ENCODE data around the gene ZP3. TPM values are rescaled to one million over a fixed set of nuclear protein-coding genes. Genes with fewer than 3 reads are reported as not detected.
"Not testable (repeated sequence)": the region's sequence is repeated elsewhere in the genome, so short reads cannot be mapped to it uniquely, and the experiment has no call there.

Gene ZP3
- total and polyA plus RNA-seq, 10 donors = 1.3 to 7.5 (median 3.5) TPM

DNA sequence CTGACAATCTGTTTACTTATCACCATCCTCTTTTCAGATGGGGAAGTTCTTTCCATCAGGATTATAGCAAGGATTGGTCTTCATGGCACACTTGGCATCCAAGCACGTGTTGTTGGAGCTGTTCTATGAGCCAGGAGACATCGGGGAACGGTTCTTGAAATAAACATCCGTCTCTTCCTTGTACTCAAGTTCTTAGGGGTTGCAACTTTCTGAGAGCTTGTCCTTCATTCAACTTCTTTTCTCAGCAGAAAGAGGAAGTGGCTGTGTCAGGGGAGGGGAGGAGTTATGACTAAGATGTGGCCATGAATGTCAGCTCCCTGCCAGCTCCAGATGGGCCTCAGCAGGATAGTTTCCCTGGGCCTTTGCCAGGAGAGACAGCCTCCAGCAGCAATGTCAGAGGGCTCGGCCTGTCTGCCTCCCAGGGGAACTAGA, 20.8 kb downstream of the ZP3 start:
- H3K27me3 ChIP-seq (replicated peaks in 1 of 7); H3K9me3 ChIP-seq; DNase-seq; H3K36me3 ChIP-seq; intact Hi-C loops (cut with DNase I; ENCODE audit: low total_unique reads): not testable (repeated sequence)
- H3K4me1 ChIP-seq = peaks cover 0 to 12% (median 4%) of the 10 kb centered on the region in 6 donors
- H3K4me3 ChIP-seq = peak overlapping the region in 1 of 8 donors; percentile 28
- peak overlapping the region in 7 of 8 donors; percentile 51 to 86 (median 78) for H3K27ac ChIP-seq
- 0 to 1% (median 0%) methylated on average over 4 of the region's 5 CpGs for WGBS, 5 donors

DNA sequence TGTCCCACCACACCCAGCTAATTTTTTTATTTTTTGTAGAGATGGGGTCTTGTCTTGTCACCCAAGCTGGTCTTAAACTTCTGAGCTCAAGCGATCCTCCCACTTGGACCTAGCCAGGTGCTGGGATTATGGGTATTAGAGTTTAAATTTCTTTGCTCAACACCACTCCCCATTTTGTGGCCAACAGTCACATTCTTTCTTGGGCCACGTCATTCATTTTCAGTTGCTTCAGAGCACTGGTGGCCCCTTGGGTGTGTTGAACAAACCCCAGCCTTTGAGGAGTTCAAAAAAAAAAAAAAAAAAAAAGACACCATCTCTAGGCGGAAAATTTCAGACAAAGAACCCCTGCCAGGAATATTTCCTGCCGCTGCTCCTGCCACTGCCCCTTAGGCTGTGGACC, 32.3 kb downstream of the ZP3 start:
- H3K36me3 ChIP-seq; intact Hi-C loops (cut with DNase I; ENCODE audit: low total_unique reads); DNase-seq; H3K9me3 ChIP-seq; H3K4me1 ChIP-seq; H3K4me3 ChIP-seq; H3K27me3 ChIP-seq (replicated peaks in 1 of 7); H3K27ac ChIP-seq: not testable (repeated sequence)
- 40% methylated on average over 1 of the region's 4 CpGs; no CpG with 5 or more reads in 4 of the 5 donors for WGBS, 5 donors

DNA sequence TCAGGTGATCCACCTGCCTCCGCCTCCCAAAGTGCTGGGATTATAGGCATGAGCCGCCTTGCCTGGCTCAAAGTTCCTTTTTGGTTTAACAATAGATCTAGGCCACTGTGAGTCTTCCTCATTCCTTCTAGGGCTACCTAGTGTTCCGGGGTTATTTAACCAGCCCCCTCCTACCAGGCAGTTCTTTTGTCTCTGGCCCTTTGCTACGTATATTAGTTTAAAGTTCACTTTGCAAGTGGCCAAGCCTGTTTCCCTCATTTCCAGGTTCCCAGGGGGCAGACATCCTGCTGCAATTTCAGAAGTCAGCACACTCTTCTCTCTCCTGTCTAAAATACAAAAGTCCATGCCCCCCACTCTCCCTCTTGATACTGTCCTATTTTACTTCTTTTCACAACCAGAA, 33.8 kb downstream of the ZP3 start:
- H3K27ac ChIP-seq; H3K4me1 ChIP-seq; intact Hi-C loops (cut with DNase I; ENCODE audit: low total_unique reads); DNase-seq; H3K4me3 ChIP-seq; H3K27me3 ChIP-seq (replicated peaks in 1 of 7); H3K36me3 ChIP-seq; H3K9me3 ChIP-seq: not testable (repeated sequence)
- 52 to 71% (median 57%) methylated on average over 1 to 2 of the region's 4 CpGs for WGBS, 5 donors

DNA sequence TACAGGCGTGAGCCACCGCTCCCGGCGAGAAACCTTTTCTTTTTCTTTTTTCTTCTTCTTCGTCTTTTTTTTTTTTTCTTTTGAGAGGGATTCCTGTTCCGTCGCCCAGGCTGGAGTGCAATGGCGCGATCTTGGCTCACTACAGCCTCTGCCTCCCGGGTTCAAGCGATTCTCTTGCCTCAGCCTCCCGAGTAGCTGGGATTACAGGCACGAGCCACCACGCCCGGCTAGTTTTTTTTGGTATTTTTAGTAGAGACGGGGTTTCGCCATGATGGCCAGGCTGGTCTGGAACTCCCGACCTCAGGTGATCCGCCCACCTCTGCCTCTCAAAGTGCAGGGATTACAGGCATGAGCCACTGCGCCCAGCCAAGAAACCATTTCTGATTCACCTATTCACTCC, 36.0 kb downstream of the ZP3 start:
- H3K27me3 ChIP-seq (replicated peaks in 1 of 7); H3K36me3 ChIP-seq; intact Hi-C loops (cut with DNase I; ENCODE audit: low total_unique reads); H3K9me3 ChIP-seq; H3K27ac ChIP-seq; H3K4me3 ChIP-seq: not testable (repeated sequence)
- peak; percentile 67 for DNase-seq
- WGBS, 5 donors = 84 to 94% (median 90%) methylated on average over 10 to 15 of the region's 20 CpGs
- H3K4me1 ChIP-seq = peaks cover 0 to 10% (median 0%) of the 10 kb centered on the region in 6 donors

DNA sequence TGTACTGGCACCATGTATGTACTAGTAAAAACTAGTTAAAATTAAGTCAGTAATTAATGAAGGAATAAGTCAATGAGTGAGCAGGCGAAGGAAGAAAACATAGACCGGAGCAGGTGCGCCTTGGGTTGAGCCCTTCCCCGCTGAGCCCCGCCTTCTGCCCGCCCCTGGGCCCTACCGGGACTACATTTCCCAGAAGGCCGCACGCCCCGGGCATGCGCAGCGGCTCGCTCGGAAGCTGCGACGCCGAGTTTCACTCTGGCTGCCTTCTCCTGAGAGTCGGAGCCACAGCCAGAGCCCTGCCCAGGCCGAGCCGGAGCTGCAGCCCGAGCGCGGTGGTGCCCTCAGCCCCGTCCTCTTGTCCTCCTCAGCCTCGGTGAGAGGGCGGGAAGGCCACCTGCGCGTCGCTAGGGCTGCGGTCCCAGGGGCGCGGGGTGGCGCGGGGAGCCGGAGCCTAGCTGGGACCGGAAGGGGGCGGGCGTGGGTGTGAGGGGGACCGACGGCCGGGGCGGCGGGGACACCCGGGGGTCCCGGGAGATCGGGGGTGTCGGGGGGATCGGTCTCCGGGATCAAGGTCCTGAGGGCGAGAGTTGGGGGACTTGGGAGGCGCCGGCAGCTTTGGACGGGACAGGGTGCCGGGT, 36.8 kb downstream of the ZP3 start, which contains the start of gene DTX2:
DTX2 (plus strand) TSS at position 246 of the 638 bp plus-strand sequence. CDS start 18,801 bp downstream, outside the sequence.
- intact Hi-C loops (cut with DNase I; ENCODE audit: low total_unique reads); H3K36me3 ChIP-seq; H3K9me3 ChIP-seq; H3K27me3 ChIP-seq (replicated peaks in 1 of 7): not testable (repeated sequence)
- TF ChIP-seq, protein P1, sequence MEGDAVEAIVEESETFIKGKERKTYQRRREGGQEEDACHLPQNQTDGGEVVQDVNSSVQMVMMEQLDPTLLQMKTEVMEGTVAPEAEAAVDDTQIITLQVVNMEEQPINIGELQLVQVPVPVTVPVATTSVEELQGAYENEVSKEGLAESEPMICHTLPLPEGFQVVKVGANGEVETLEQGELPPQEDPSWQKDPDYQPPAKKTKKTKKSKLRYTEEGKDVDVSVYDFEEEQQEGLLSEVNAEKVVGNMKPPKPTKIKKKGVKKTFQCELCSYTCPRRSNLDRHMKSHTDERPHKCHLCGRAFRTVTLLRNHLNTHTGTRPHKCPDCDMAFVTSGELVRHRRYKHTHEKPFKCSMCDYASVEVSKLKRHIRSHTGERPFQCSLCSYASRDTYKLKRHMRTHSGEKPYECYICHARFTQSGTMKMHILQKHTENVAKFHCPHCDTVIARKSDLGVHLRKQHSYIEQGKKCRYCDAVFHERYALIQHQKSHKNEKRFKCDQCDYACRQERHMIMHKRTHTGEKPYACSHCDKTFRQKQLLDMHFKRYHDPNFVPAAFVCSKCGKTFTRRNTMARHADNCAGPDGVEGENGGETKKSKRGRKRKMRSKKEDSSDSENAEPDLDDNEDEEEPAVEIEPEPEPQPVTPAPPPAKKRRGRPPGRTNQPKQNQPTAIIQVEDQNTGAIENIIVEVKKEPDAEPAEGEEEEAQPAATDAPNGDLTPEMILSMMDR (IDR thresholded peaks at IDR 0.05 in 8 of 11, conservative IDR thresholded peaks at IDR 0.05 in 3 of 11) = peak in 1 of 11 experiments; percentile 10
- H3K4me1 ChIP-seq = peaks cover 0 to 12% (median 2%) of the 10 kb centered on the region in 6 donors
- WGBS, 5 donors = 0 to 1% (median 1%) methylated on average over 12 to 19 of the region's 54 CpGs; no CpG with 5 or more reads in 2 of the 5 donors
- peak within 1 kb of the TSS in 5 of 8 donors; percentile 70 to 81 (median 79) for H3K27ac ChIP-seq
- peak within 1 kb of the TSS; percentile 28 to 66 (median 50) for H3K4me3 ChIP-seq
- peak; percentile 92 for DNase-seq

DNA sequence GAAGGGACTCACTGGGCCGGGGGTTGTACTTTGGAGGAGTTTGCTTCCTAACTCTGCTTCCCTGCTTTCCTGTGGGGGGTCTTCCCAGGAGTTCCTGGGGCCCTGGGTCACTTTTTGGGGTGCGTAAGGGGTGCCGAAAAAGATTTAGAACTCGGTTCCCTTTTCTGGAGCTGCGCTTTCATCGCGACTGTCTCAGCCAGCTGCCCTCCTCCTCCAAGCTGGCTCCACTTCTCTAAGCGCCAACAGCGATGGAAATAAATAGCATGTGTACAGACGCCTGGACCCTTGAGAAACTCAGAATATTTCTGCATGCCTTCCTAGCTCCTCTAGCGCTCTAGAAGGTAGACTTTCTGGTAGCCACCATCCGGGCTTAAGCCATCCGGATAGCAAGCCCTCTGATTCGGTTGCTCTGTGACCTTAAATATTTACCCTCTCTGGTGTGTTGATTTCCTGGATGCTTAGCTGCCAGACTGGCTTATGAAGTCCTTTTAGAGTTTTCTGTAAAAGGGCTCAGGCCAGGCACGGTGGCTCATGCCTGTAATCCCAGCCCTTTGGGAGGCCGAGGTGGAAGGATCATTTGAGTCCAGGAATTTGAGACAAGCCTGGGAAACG, 37.6 kb downstream of the ZP3 start:
- H3K4me3 ChIP-seq; H3K36me3 ChIP-seq; H3K27ac ChIP-seq; H3K27me3 ChIP-seq (replicated peaks in 1 of 7); DNase-seq; intact Hi-C loops (cut with DNase I; ENCODE audit: low total_unique reads); H3K9me3 ChIP-seq: not testable (repeated sequence)
- no CpG with 5 or more reads among the region's 17 CpGs for WGBS, 5 donors
- H3K4me1 ChIP-seq = peaks cover 0 to 15% (median 3%) of the 10 kb centered on the region in 6 donors

DNA sequence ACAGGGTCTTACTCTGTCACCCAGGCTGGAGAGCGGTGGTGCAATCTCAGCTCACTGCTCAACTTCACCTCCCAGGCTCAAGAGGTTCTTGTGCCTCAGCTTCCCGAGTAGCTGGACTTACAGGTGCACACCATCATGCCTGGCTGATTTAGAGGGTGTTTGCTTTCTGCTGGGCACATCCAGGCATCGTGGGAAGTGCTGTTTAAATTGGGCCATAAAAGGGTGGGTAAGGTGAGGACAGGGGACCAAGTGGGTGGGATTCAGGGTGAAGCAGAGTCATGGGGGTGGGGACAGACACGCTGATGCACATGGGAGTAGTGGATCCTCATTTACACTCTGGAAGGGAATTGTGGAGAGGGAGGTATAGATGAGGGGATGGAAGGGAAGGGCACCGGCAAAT, 40.2 kb downstream of the ZP3 start:
- H3K4me3 ChIP-seq, DNase-seq: not testable (repeated sequence)

DNA sequence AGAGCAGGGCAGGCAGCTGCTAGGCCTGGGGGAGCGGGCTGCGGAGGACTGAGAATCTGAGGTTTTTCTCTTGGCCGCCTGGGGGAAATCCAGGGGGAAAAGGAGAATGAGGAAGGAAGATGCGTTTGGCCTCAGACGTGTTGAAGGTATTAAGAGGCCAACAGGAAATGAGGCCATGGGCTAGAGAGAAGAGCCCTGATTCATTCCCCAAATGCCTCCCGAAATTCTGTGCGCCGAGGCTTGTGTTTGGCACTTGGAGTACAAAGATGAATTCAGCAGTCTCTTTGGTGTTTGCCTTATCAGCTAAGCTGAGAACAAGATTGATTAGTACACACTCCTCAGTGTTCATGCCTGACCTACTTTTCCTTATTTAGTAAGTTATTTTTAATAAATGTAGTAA, 41.2 kb downstream of the ZP3 start:
- WGBS, 5 donors = no CpG with 5 or more reads among the region's 8 CpGs
- intact Hi-C loops (cut with DNase I; ENCODE audit: low total_unique reads); H3K9me3 ChIP-seq: not testable (repeated sequence)

More for the DNA sequence above, 40.2 kb downstream of the ZP3 start:
- H3K27ac ChIP-seq; H3K9me3 ChIP-seq; intact Hi-C loops (cut with DNase I; ENCODE audit: low total_unique reads); H3K27me3 ChIP-seq (replicated peaks in 1 of 7): not testable (repeated sequence)
- peaks cover 0 to 18% (median 3%) of the 10 kb centered on the region in 6 donors for H3K4me1 ChIP-seq
- H3K36me3 ChIP-seq = peaks cover 0 to 15% (median 0%) of the 10 kb centered on the region in 6 donors
- WGBS, 5 donors = 83 to 96% (median 88%) methylated on average over 3 to 5 of the region's 5 CpGs

DNA sequence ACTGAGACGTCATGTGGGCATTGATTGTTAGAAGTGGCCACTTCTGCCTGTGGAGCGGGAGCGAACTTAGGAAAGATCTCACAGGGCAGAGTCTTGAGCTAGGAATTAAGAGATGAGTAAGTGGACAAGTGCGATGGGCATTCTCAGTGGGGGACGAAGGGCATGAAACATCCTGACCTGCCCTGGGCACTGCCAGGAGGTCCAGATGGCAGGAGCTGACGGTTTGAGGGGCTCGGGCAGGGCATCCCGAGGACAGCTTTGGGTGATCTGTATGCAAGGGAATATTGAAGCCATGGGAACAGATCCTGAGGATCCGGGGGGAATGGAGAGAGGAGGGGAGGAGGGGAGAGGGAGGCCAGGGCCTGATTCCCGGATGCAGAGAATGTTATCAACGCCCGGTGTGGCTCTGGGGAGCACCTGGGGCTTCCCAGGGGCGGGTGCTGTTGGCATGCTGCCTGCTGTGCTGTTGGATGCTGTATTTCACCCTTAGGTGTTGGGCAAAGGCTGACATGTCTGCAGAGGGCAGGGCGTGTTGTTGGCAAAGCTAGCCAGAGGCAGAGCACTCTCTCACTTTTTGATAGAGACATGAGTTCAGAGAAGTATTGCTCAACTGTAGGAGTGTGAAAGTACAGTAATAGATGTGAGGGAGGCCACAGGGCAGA, 43.1 kb downstream of the ZP3 start:
- H3K9me3 ChIP-seq; H3K27ac ChIP-seq; H3K27me3 ChIP-seq (replicated peaks in 1 of 7); H3K4me3 ChIP-seq; intact Hi-C loops (cut with DNase I; ENCODE audit: low total_unique reads): not testable (repeated sequence)
- Histone ChIP-seq H3K4me1 (peaks cover 0 to 18% (median 3%) of the 10 kb centered on the region in 6 donors), H3K36me3 (peaks cover 0 to 28% (median 0%) of the 10 kb centered on the region in 6 donors)
- DNase-seq = peak; percentile 59
- WGBS, 5 donors = 73 to 93% (median 86%) methylated on average over 10 of the region's 14 CpGs

More for the DNA sequence above, 41.2 kb downstream of the ZP3 start:
- not testable (repeated sequence) for H3K27ac ChIP-seq; DNase-seq; H3K4me3 ChIP-seq; H3K27me3 ChIP-seq (replicated peaks in 1 of 7)
- peaks cover 0 to 17% (median 0%) of the 10 kb centered on the region in 6 donors for H3K36me3 ChIP-seq
- H3K4me1 ChIP-seq = peaks cover 0 to 18% (median 3%) of the 10 kb centered on the region in 6 donors
